ENCODE results near the gene TIAL1.
A peak's percentile ranks its signal among the peaks of the same experiment; 100 is the strongest.

Gene TIAL1

GRCh38 chr10:119528663-119529237 is 68.0 kb downstream of the TIAL1 start:
- peak; percentile 65 for DNase-seq (ENCODE audit: low read depth)

DNA sequence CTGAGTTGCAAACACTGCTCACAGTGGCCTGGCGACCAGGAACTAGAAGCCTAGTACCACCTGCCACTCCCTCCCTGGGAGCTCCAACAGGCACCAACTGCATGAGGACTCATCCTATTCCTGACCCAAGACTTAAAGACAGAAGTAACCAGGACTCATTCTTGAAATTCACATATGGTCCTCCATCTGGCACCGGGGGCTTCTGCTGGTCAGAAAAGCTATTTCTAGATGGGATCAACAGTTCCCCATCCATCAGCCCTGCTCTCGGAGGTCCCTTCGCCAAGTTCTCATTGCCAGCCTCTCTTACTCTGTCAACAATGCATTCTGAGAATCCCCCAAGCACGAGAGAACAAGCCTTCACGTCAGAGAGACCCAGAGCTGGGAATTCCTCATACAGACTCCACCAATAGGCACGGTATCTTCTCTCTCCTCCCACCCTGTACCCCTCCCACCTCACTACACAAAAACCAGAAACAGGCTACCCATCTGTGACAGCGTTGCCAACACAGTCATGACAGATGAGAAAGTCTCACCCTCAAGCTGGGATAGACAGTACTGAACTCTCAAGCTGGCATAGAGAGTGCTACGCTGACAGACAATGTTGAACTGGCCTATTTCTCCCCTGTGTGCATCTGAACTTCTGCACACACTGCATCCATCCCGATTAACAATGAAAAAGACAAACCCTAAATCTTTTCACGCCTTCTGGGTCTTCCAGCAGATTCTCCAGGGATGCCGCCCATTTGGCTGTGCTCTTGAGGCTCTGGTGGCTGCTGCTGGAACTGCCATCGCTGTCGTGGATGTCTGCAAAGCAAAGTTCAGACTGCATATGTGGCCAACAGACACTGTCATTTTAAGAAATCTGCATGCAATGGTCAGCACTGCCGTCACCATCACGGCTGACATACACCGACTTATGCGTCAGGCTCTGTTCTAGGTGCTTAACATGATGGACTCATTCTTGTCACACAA is 69.9 kb downstream of the TIAL1 start:
- DNase-seq (ENCODE audit: low read depth), result no peak

- no peak for DNase-seq (ENCODE audit: low read depth)
These were observed 70.6 kb downstream of the TIAL1 start for GRCh38 chr10:119526149-119526548.

DNA sequence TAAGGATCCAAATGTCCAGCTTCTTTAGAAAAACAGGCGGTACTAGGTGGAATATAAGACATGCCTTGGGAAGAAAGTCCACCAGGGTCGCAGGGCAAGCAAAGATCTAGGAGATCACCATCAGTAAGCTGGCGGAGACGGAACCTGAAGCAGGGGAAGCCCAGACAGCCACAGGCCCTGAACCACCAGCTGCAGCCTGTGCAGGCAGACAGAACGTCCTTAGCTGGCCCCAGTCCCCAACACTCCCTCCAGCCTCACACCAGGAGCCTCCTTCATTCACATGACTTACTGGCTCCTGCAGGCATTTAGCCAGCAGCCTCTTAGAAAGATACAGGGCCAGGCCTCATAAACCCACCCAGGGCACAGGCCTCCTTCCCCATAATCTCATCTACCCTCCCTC is 71.6 kb downstream of the TIAL1 start:
- no peak for DNase-seq (ENCODE audit: low read depth)

DNA sequence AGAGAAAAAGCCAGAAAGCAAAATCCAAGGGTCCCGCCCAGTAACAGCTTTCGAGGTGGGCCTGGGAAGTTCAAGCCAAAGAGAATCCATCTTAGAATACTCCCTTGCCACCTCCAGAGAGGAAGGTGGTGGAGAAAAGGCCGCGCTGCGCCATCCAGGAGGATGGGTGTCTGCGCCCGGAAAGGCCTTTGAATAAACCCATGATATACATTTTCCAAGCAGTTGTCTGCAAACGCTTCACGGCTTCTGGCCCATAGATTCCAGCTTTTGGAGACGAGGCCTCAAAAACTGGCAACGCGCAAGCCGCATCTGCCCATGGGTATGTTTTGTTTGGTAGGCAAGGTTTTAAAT is 72.1 kb downstream of the TIAL1 start:
- DNase-seq (ENCODE audit: low read depth), result no peak

GRCh38 chr10:119523895-119524719 is 72.7 kb downstream of the TIAL1 start:
- DNase-seq (ENCODE audit: low read depth), result no peak

Data from iris pigment epithelial cell (primary cell).